GM12878 (cell line): ENCODE results near the gene TNF. TPM values are rescaled to one million over a fixed set of nuclear protein-coding genes. Genes with fewer than 3 reads are reported as not detected.

Experiments
- ATAC-seq: fragments of 200-7000 bp; cut with Tn5 transposase; 3 replicates; pipeline ENCODE4 v1.9.1; 2020; ENCODE audit warnings: mild to moderate bottlenecking, moderate library complexity
- BruUV-seq: library from RNA; stranded (reverse); fragments of 400-500 nt; replicated peaks from 2 replicates; lab custom pipeline; 2021; lab: Mats Ljungman, UMichigan
- CTCF ChIA-PET: fragments of 300-600 bp; sonication (Branson Sonifier 250); formaldehyde crosslinking; extraction: SDS; loops from one replicate; lab custom pipeline; 2021; ENCODE audit warnings: inconsistent platforms; lab: Yijun Ruan, JAX
- POLR2A ChIA-PET: fragments of 350-600 bp; formaldehyde crosslinking; extraction: SDS; loops from one replicate; lab custom pipeline; 2021; ENCODE audit warnings: inconsistent platforms; lab: Charles Lee
- RAD21 ChIA-PET: fragments of 300-600 bp; sonication (Branson Sonifier 250); formaldehyde crosslinking; loops from one replicate; lab custom pipeline; 2023; ENCODE audit warnings: antibody characterized with exemption; ENCODE audit not compliant: unreplicated experiment; lab: Charles Lee
- SMC1A ChIA-PET: fragments of 300-600 bp; sonication (Branson Sonifier 250); formaldehyde crosslinking; loops from one replicate; lab custom pipeline; 2023; ENCODE audit not compliant: unreplicated experiment, uncharacterized antibody; lab: Charles Lee
- DNase-seq: peaks from one replicate; pipeline ENCODE4 v3.0.0-alpha.2; 2011; ENCODE audit warnings: low read depth, low spot score
- FAIRE-seq: peaks from 3 replicates; lab custom pipeline; 2011; peaks lifted over from hg19 to GRCh38; lab: Jason Lieb, UNC
- H2AFZ ChIP-seq: 2 replicates; pipeline ENCODE4 v1.6.0; 2011; ENCODE audit warnings: low read depth, low read length, control low read depth; ENCODE audit not compliant: control insufficient read depth
- H3K27ac ChIP-seq: 2 replicates; pipeline ENCODE4 v1.5.1; 2011; ENCODE audit warnings: control low read depth; ENCODE audit not compliant: control insufficient read depth, insufficient read depth
- H3K27me3 ChIP-seq, 2 experiments: replicated peaks in 1 of 2; 2 replicates each; pipeline versions ENCODE4 v1.6.0 to v1.6.1; 2011; ENCODE audit warnings: low read length in 1 of 2; ENCODE audit not compliant: control insufficient read depth in 2 of 2, insufficient read depth in 2 of 2
- H3K36me3 ChIP-seq, 2 experiments: 2 replicates each; pipeline ENCODE4 v1.5.1; 2011; ENCODE audit warnings: low read length in 1 of 2; ENCODE audit not compliant: control insufficient read depth in 2 of 2, insufficient read depth in 2 of 2
- H3K4me1 ChIP-seq: 2 replicates; pipeline ENCODE4 v1.6.1; 2011; ENCODE audit warnings: mild to moderate bottlenecking, low read length, moderate library complexity, mixed read lengths; ENCODE audit not compliant: control insufficient read depth, insufficient read depth
- H3K4me2 ChIP-seq: 2 replicates; pipeline ENCODE4 v1.6.0; 2011; ENCODE audit warnings: control low read depth; ENCODE audit not compliant: control insufficient read depth, insufficient read depth
- H3K4me3 ChIP-seq: fragments of 200-600 bp; sonication (generic); 2 replicates; pipeline ENCODE4 v1.5.1; 2016
- H3K79me2 ChIP-seq: 2 replicates; pipeline ENCODE4 v1.6.0; 2011; ENCODE audit warnings: low read length; ENCODE audit not compliant: control insufficient read depth, insufficient read depth
- H3K9ac ChIP-seq: 2 replicates; pipeline ENCODE4 v1.8.0; 2011; ENCODE audit warnings: low read length, control low read depth, mixed read lengths; ENCODE audit not compliant: control insufficient read depth, insufficient read depth
- H3K9me3 ChIP-seq: replicated peaks from 3 replicates; pipeline ENCODE4 v1.5.1; 2011; ENCODE audit warnings: mild to moderate bottlenecking, low read length; ENCODE audit not compliant: control insufficient read depth, insufficient read depth
- H4K20me1 ChIP-seq: 2 replicates; pipeline ENCODE4 v1.6.0; 2011; ENCODE audit not compliant: control insufficient read depth, insufficient read depth
- BHLHE40 ChIP-seq, 2 experiments: fragments of 450-650 bp in 1 of 2; IDR thresholded peaks; 2 replicates each; pipeline ENCODE4 v1.6.1; 2011 to 2017; ENCODE audit warnings: low read depth in 2 of 2, borderline replicate concordance in 1 of 2, improper control_type of control experiment in 1 of 2, low read length in 1 of 2, mild to moderate bottlenecking in 1 of 2
- CREB1 ChIP-seq: IDR thresholded peaks from 2 replicates; pipeline ENCODE4 v1.6.1; 2012; ENCODE audit warnings: low read depth, mild to moderate bottlenecking, inconsistent platforms
- EED ChIP-seq: sonication (generic); IDR thresholded peaks from 2 replicates; pipeline ENCODE4 v1.6.1; 2016; ENCODE audit warnings: antibody characterized with exemption, low read depth
- EGR1 ChIP-seq, 2 experiments: IDR thresholded peaks; 1 replicate in 1 of 2; 2 replicates in 1 of 2; pipeline ENCODE4 v1.6.1; 2011 to 2012; ENCODE audit warnings: low read depth in 2 of 2, low read length in 2 of 2, borderline replicate concordance in 1 of 2, mild to moderate bottlenecking in 1 of 2, moderate library complexity in 1 of 2
- GABPA ChIP-seq: IDR thresholded peaks from 2 replicates; pipeline ENCODE4 v1.6.1; 2014; ENCODE audit warnings: antibody characterized with exemption, low read depth, mild to moderate bottlenecking, inconsistent platforms
- IRF3 ChIP-seq: fragments of 450-650 bp; IDR thresholded peaks from 2 replicates; pipeline ENCODE4 v1.6.1; 2014; ENCODE audit warnings: mild to moderate bottlenecking
- MLLT1 ChIP-seq: fragments of 450-650 bp; IDR thresholded peaks from 2 replicates; pipeline ENCODE4 v1.6.1; 2016; ENCODE audit warnings: mild to moderate bottlenecking
- NFYB ChIP-seq: IDR thresholded peaks from 2 replicates; pipeline ENCODE4 v1.6.1; 2011; ENCODE audit warnings: low read depth, mild to moderate bottlenecking, low read length, improper control_type of control experiment, moderate library complexity; ENCODE audit not compliant: insufficient read depth
- PKNOX1 ChIP-seq: fragments of 450-650 bp; IDR thresholded peaks from 2 replicates; pipeline ENCODE4 v1.6.1; 2016; ENCODE audit warnings: mild to moderate bottlenecking
- RAD21 ChIP-seq: IDR thresholded peaks from 2 replicates; pipeline ENCODE4 v1.6.1; 2011; ENCODE audit warnings: mild to moderate bottlenecking, low read depth, low read length, moderate library complexity; ENCODE audit not compliant: insufficient read depth
- RB1 ChIP-seq: fragments of 450-650 bp; formaldehyde crosslinking; IDR thresholded peaks from 2 replicates; pipeline ENCODE4 v1.6.1; 2017; ENCODE audit warnings: mild to moderate bottlenecking, borderline replicate concordance
- RELB ChIP-seq: fragments of 450-650 bp; IDR thresholded peaks from 2 replicates; pipeline ENCODE4 v1.6.1; 2017; ENCODE audit warnings: low read depth, mild to moderate bottlenecking, moderate library complexity
- SIX5 ChIP-seq: IDR thresholded peaks from 2 replicates; pipeline ENCODE4 v1.6.1; 2011; ENCODE audit warnings: mild to moderate bottlenecking, low read depth, low read length, moderate library complexity; ENCODE audit not compliant: severe bottlenecking
- SMC3 ChIP-seq: IDR thresholded peaks from 2 replicates; pipeline ENCODE4 v1.6.1; 2011; ENCODE audit warnings: low read length, improper control_type of control experiment, borderline replicate concordance
- YY1 ChIP-seq: IDR thresholded peaks from 2 replicates; pipeline ENCODE4 v1.6.1; 2011; ENCODE audit warnings: low read depth, mild to moderate bottlenecking, low read length
- ZNF217 ChIP-seq: fragments of 450-650 bp; IDR thresholded peaks from 2 replicates; pipeline ENCODE4 v1.6.1; 2017; ENCODE audit warnings: antibody characterized with exemption, mild to moderate bottlenecking
- WGBS: methylation state at CpG from one replicate; pipeline ENCODE4 v1.1.6; 2016; ENCODE audit warnings: low lambda C conversion rate; ENCODE audit not compliant: insufficient replicate concordance, insufficient coverage; ENCODE audit errors: missing lambda C conversion rate; 5-methylcytosine and 5-hydroxymethylcytosine counted together
- in situ Hi-C: fragments of 300-500 bp; cut with MboI; formaldehyde crosslinking; loops from 9 replicates; pipeline ENCODE4 v1.14.3; 2018; ENCODE audit warnings: mixed read lengths
- intact Hi-C: fragments of 100-400 bp; cut with micrococcal nuclease; formaldehyde crosslinking; loops from one replicate; pipeline ENCODE4 v1.14.2; 2022; ENCODE audit not compliant: unreplicated experiment
- polyA plus RNA-seq, 11 experiments: library from polyadenylated mRNA; depleted of rRNA in 4 of 11; unstranded in 6 of 11; stranded (reverse) in 5 of 11; fragments of >200 nt; fragmentation: Nextera tagmentation in 4 of 11; fragmentation: Illumina TruSeq in 1 of 11; extraction: Ambion mirVana in 4 of 11; extraction: Trizol in 1 of 11; gene quantifications; 1 replicate in 1 of 11; 2 replicates in 10 of 11; pipeline versions ENCODE4 v1.2.1 to v1.2.3, GENCODE V29; 2011 to 2016; ENCODE audit warnings: inconsistent platforms in 2 of 11, missing spikeins in 2 of 11, low read depth in 1 of 11
- total RNA-seq, 4 experiments: library from RNA; depleted of rRNA in 3 of 4; stranded (reverse); fragments of >200 nt in 3 of 4; fragmentation: Illumina TruSeq in 1 of 4; extraction: Trizol in 1 of 4; gene quantifications; 2 replicates each; pipeline versions ENCODE4 v1.2.1 to v1.2.3, GENCODE V29; 2013 to 2021

TNF gene
- total and polyA plus RNA-seq, 10 of the 15 experiments (the other 5 are each of a cell fraction or from before 2014, with no cell fraction given) = 18.0 to 94.8 (median 61.9) TPM

- no peaks in the 10 kb centered on the region for H3K9me3 ChIP-seq
- peak within 1 kb of the TSS; percentile 45 for H2AFZ ChIP-seq
- ChIA-PET RAD21 (interaction anchor here (0.9 to 16.9 kb wide), 7 partner anchors 13 to 146 kb away, joined by 3 to 668 read pairs (median 32); partner anchors contain the start of genes LST1, LTB, LY6G5C and NCR3), SMC1A (interaction anchor here (0.7 to 34.7 kb wide), 6 partner anchors 13 to 284 kb away, joined by 3 to 1989 read pairs (median 5); partner anchors contain the start of genes AIF1, LST1, LTA and LTB), CTCF (interaction anchor here (0.7 to 34.8 kb wide), 11 partner anchors 41 to 406 kb away, joined by 3 to 2098 read pairs (median 3); partner anchors contain the start of genes HSPA1B, LST1, LTB and NCR3), POLR2A (interaction anchor here (0.6 to 8.5 kb wide), 7 partner anchors 15 to 116 kb away, joined by 3 to 164 read pairs (median 3); partner anchors contain the start of genes LST1, LTA, LTB and TNF)
- peak within 1 kb of the TSS; percentile 72 for H3K4me3 ChIP-seq
- H4K20me1 ChIP-seq = no peaks in the 10 kb centered on the region
- DNase-seq = peak; percentile 71
- ATAC-seq = peak; percentile 73
- no peaks in the 10 kb centered on the region for H3K27me3 ChIP-seq
- H3K79me2 ChIP-seq = peaks cover 29% of the 10 kb centered on the region
- peak within 1 kb of the TSS; percentile 80 for H3K4me2 ChIP-seq
- peak within 1 kb of the TSS; percentile 58 for H3K9ac ChIP-seq
- intact Hi-C loops = loop anchor here (1.0 to 10.0 kb wide), 4 partner anchors 52 to 358 kb away; partner anchors contain the start of genes BAG6 and ZBTB12
- H3K36me3 ChIP-seq = no peaks in the 10 kb centered on the region; a peak in 1 of 4 replicates
- peak; percentile 41 for FAIRE-seq
- H3K4me1 ChIP-seq = peaks cover 23% of the 10 kb centered on the region; the same call in 1 of the 2 replicates
- WGBS = 14% methylated on average over 11 of the region's 11 CpGs
- no TSS peak for BruUV-seq
- in situ Hi-C loops = loop anchor here (5.0 to 10.0 kb wide), 2 partner anchors 51 to 288 kb away; no protein-coding TSS in a partner anchor
- peak within 1 kb of the TSS; percentile 64 for H3K27ac ChIP-seq
- TF ChIP-seq YY1 (peak; percentile 65), PKNOX1 (0 out of 2 replicates have a peak, but pooled peaks have one; percentile 9), MLLT1 (no peak), RAD21 (peak; percentile 100), IRF3 (0 out of 2 replicates have a peak, but pooled peaks have one; percentile 22), ZNF217 (no peak), NFYB (0 out of 2 replicates have a peak, but pooled peaks have one; percentile 25), GABPA (peak; percentile 64; the same call in 1 of the 2 replicates), SIX5 (peak; percentile 39), RB1 (peak; percentile 41; the same call in 1 of the 2 replicates), BHLHE40 (IDR thresholded peaks at IDR 0.05; ENCODE audit: borderline replicate concordance in 1 of 2, low read depth in 2 of 2, low read length in 1 of 2) (0 out of 4 replicates have a peak, but pooled peaks of 1 of the 2 experiments have one; percentile 15), CREB1 (0 out of 2 replicates have a peak, but pooled peaks have one; percentile 38), EED (peak; percentile 81; the same call in 1 of the 2 replicates), RELB (no peak), EGR1 (IDR thresholded peaks at IDR 0.05; ENCODE audit: borderline replicate concordance in 1 of 2, low read depth in 2 of 2, low read length in 2 of 2) (peak in 1 of 2 experiments; percentile 43; a peak in 1 of 3 replicates), SMC3 (peak; percentile 95)
These were observed 28.9 kb upstream of the TNF start, which contains the start of gene ATP6V1G2 for GRCh38 chr6:31546339-31546957. Gene ATP6V1G2, minus strand, starts transcription at chr6:31546608. Its CDS starts 49 bp downstream, at chr6:31546559.
